ENCODE data around the gene SHISA9.

The SHISA9 gene

DNA sequence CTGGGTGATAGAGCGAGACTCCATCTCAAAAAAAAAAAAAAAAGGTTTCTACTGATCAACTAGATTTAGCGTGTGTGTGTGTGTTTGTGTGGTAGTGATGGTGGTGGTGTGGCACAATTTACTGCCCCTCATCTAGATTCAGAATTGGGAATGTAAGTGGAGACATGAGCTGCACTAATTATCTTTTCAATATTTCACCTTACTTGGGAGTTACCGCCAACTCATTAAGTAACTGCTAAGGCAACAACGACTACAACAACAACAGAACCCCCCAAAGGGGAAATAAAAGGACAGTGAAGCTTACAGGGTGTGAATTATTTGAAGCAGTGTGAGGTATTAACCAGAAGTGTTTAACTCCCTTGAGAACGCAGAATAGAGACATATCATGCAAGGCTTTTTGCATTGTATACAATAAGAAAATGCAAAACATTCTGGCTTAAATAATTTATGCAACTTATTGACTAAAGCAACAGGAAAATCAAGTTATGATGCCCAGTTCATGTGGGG is 180.5 kb downstream of the SHISA9 start:
- DNase-seq = no peak

DNA sequence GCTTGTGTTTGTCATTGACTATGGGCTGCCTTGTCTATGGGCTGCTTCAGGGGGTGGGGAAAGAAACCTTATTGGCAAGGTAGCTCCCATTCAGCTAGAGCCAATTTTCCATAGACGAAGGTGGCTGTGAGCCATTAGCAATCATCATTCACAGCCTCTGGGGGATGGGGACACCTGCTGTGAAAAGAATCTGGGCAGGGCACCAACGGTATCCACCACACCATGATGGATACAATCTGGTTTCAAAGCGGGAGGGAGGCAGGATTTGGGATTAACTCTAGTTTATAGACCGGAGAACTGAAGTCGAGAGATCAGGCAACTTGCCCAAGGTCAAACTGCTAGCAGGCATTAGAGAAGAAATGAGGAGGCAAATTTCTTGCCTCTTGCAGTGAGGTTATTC is 182.3 kb downstream of the SHISA9 start:
- no peak for DNase-seq

DNA sequence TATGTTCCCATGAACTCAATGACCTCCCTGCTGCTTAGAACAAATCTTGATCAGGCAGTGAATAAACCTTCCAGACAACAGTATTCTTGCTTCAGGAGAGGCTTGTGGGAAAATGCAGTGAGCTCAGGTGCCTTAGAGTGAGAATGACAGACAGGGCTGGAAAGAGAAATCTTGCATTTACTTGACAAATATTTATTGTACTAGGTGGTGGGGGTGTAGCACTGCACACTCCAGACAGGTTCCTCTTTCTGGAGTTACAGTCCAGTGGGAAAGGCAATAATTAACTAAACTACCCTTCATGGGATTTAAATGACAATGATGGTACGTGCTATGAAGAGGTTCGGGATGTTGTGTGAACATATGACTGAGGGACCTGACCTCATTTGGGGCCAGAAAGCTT is 182.9 kb downstream of the SHISA9 start:
- DNase-seq = no peak

DNA sequence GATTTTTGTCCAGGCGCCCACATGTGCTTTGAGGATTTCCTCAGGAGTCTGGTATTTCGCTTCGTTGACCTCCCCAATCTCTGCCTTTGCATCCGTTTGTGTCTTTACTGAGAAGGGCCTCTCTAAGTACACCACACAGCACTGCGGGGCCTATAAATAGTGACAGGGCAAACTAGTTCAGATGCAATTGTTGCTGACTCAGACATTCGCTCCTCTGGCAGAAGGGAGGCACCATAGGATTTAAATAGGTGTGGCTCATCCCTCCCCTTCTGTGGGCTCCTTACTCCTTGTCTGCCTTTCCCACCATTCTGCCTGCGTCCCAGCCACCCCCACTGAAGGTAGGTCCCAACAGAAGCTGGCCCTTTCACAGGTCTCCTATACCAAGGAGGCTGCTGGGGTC is 192.3 kb downstream of the SHISA9 start:
- no peak for DNase-seq

DNA sequence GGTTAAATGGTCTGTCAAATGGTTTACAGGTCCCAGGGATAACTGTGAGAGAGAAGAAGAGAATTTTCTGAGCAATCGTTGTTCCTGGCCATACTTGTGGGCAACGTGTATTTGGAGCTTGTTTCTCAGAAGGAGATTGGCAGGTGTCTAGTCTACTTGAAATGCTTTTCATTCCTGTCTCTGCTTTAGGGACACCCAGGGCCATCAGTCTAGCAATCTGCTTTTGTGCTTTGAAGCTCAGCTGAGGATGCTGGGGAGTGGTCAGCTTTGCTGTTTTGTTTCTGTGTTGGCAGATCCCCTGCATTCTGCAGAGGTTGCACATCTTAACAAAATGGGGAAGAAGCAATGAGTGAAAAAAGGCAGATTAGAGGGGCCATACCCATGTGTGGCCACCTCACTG is 193.7 kb downstream of the SHISA9 start:
- no peak for DNase-seq

DNA sequence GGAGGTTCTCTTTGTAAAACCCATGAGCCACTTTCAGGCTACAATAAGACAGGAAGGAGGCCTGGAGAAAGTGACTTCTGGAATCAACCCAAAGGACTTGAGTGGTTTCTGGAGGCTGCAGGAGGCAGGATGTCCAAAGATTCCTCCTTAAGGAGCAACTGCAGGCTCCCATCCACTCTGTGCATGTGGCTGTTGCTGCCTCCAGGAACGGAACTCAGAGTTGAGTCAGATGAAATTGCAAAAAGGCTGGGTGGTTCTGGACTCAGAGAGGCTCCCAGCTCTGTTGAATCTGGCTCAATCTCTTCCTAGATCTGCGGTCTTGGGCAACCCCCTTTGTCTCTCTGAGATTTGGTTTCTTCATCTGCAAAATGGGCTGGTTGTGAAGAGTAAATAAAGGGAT is 197.1 kb downstream of the SHISA9 start:
- DNase-seq = no peak

DNA sequence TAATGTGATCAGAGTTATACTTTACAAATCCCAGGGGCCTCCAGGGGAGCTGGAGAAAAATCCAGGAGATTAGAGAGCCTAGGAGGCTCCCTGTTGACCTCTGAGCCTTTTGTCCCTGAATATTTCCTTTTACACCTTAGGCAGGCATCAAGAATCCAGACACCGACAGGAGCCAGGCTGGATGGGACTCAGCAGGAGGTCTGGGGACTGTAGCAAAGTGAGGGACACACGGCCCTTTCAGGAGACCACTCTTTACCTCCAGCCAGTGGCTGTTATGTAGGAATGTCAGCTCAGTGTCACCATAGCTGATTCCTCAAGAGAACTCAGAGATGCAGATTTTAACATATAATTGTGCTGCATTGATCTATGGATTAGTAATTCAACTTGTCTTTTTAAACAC is 198.4 kb downstream of the SHISA9 start:
- no peak for DNase-seq

DNA sequence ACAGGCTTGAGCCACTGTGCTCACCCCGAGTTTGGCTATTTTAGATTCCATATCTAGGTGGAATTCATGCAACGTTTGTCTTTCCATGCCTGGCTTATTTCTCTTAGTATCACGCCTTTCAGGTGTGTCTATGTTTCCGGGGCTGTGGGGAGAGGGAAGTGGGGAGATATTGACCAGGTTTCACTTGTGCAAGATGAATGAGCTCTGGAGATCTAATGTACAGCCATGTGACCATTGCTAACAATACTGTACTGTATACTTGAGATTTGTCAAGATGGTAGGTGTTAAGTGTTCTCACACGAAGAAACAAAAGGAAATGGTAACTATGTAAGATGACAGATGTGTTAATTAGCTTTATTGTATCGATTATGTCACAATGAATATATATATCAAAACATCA is 199.6 kb downstream of the SHISA9 start:
- DNase-seq = no peak

DNA sequence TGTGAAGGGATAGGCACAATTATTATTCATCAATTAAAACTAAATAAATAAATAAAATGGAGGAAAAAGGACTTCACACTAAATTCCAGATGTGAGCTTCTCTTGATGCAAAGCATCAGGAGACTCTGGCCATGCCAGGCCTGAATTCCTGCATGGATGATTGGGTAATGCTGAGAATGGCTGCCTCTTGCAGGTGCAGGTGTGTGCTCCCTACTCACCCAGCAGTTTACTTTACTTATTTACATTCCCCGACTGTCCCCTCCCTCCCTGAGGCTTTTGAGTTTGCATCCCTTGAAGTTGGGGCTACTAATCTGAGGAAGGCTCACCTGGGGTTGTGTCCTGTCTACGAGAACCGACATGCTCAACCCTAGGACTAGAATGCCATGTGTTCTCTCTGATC is 200.4 kb downstream of the SHISA9 start:
- no peak for DNase-seq

DNA sequence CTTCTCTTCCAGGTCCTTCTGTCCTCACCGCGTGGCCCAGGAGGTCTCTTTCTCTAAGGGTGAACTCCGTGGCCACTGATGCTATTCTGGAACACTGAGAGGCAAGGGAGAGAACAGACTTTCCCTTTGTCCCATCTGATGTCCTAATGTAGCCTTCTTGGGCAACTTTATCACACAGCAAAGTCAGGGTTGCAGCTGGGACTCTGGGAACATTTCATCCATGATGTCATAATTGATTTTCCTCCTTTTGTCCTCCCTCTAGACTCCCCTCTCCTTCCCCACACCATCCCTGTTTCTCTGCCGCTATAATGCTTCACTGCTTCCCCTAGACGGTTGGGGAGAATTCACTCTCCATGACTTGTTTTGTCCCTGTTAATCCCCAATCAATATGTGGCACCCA is 201.0 kb downstream of the SHISA9 start:
- no peak for DNase-seq

DNA sequence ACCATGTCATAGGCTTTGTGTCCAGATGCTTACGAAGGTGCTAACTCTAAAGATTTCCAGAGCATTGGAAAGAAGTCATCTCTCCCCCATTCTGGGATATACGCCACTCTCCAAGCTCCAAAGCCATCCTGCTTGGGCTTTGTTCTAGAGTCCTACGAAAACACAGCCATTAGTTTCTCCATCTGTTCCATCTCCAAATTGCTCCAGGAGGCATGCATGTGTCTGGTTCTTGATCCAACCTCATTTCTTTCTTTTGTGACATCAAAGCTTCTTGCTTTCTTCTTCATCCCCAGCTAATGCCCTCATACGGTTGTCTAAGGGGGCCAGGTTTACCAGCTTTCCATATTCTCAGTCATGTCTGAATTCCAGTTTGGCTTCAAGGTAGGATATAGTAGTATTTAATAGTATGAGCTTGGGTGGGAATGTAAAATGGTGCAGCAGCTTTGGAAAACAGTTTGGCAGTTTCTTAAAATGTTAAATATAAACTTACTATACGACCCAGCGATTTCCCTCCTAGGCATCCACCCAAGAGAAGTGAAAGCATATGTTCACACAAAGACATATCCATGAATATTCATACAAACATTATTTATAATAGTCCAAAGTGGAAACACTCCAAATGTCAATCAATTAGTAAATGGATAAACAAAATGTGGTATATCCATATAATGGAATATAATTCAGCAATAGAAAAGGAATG is 202.6 kb downstream of the SHISA9 start:
- DNase-seq = no peak

DNA sequence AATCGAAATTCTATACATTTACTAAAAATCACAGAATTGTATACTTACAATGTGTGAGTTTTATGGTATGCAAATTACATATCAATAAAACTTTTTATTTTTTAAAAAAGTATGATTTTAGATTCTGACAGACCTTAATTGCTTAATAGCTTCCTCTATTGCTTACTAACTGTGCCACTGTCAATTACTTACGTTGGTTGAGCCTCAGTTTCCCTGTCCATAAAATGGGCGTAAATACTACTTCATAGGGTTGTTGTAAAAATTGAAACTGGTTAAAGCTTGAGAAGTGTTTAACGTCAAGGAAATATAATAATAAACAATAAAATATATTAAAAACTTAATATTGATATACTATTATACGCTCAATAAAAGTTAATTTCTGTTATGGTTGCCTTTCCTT is 203.4 kb downstream of the SHISA9 start:
- DNase-seq = no peak

DNA sequence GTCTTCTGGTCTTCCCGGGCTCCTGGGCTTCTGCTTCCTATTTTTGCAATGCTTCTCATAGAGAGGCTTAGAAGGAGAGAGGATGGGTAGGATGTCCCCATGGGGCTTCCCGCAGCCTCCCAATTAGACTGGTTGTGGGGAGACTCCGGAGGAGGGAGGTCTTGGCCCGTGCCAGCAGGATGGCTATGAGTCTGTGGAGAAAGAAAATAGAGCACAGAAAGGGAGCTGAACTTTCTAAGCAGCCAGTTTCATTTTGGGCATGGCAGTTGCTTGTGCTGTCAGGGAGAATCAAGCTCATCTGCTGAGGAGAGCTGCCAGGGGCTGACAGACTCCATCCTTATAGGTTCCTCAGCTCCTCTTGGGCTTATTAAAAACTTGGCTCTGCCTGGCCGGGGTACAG is 204.0 kb downstream of the SHISA9 start:
- no peak for DNase-seq

DNA sequence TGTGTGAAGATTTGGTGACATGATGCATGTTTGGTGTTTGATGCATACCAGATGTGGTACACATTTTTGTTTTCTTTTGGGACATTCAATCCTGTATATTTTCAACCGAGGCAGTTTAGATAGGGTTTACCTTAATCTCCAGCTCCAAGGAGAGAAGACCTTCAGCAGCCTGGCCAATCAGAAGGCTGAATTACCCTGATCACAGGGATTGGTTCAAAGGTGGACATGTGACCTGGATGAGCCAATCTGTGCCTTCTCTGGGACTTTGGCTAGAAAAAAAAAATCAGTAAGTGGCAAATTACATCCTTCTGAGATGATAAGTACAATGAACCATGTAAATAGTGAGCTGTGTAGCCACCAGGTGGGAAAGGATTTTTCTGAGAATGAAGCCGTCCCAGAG is 205.1 kb downstream of the SHISA9 start:
- no peak for DNase-seq

DNA sequence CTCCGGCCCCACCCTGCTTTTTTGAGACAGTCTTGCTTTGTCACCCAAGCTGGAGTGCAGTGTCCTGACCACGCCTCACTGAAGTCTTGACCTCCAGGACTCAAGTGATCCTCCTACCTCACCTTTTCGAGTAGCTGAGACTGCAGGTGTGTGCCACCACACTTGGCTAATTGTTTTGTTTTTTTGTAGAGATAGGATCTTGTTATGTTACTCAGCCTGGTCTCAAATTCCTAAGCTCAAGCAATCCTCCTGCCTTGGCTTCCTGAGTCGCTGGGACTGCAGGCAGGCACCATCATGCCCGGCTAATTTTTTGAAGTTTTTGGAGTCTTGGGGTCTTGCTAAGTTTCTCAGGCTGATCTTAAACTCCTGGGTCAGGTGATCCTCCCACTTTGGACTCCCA is 206.7 kb downstream of the SHISA9 start:
- DNase-seq = no peak

DNA sequence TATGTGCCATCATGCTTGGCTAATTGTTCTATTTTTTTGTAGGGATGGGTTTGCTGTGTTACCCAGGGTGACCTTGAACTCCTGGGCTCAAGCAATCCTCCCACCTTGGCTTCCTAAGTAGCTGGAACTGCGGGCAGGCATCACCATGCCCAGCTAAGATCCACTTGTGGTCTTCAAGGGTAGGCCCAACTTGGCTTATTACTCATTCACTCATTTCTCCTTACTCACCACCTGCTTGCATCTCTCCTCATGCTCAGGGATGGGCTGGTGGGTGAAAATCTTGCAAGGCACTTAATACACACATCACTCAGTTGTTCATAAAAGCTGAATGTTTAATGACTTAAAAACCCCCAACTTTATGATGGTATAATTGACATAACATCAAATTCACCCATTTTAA is 207.8 kb downstream of the SHISA9 start:
- no peak for DNase-seq

DNA sequence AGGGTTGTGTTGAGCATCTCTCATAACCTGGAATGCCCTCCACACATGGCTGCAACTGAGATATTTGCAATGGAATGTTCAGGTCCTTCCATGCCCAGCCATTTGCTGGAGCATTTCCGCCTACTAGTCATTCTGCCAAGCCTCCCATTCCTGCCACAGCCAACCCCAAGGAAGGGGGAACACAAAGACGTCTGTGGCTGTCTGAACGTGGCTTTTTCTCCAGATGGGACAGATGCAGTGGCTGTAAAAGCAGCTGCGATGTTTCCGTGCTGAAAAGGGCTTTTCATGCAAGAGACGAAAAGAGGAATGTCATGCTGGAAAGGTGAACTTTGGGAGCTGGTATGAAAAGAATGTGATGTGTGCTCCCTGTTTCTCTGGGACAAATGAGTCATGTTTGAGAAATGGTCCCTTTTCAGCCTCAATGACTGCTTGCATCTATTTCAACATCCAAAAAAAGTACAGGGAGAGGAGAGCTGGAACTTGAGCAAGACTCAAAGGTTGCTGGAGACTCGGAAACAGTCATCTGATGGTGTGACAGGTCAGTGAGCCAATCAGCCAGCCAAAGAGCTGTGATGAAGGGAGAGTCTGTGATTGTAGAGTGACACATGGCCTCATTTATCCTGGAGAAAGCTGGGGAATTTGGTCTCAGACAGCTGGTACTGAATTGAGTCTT is 208.9 kb downstream of the SHISA9 start:
- no peak for DNase-seq

DNA sequence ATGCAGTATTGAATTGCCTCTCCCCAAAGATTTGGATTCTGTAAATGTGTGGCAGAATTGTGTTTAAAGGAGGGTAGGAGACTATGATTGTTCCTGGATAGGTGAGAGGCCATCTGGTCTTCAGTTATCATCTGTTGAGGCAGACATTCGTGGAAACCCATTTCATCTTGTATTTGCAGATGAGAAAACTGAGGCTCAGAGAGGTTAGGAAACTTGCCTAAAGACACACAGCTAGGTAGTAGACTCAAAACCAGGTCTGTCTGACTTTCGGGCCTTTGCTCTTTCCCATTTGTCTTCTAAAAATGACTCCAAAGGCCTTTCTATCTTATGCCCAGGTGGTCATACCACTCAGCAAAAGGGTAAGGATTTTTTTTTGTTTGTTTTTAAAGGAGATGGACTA is 210.3 kb downstream of the SHISA9 start:
- DNase-seq = no peak

DNA sequence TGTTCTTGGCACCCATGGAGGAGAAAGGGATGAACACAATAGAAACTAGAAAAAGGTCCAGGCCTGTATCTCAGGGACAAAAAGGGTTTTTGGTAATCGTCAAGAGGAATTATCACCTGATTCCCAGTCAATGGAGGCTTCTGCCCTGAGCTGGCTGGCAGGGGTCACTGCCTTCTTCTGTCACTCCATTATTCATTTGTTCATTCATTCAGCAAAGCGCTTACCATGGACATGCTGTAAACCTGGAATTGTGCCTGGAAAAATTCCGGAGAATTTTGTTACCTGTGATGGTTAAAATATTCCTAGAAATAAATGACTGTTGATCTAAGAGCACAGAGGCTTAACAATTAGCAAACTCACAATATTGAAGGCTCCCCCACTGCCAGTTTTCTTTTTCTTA is 212.3 kb downstream of the SHISA9 start:
- DNase-seq = no peak

DNA sequence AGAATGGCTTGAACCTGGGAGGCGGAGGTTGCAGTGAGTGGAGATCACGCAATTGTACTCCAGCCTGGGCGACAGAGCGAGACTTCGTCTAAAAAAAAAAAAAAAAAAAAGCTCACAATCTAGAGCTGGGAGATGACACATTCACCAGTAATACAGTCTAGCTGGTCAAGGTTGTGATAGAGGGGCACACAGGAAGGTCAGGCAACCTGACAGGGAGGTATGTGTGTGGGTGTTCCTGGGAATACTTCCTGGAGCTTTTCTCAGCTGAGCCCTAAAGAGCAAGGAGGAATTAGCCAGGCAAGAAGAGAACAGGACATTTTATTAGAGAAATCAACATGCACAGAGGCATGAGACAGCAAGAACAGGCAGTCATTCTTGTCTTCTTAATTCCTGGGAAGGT is 216.7 kb downstream of the SHISA9 start:
- no peak for DNase-seq

DNA sequence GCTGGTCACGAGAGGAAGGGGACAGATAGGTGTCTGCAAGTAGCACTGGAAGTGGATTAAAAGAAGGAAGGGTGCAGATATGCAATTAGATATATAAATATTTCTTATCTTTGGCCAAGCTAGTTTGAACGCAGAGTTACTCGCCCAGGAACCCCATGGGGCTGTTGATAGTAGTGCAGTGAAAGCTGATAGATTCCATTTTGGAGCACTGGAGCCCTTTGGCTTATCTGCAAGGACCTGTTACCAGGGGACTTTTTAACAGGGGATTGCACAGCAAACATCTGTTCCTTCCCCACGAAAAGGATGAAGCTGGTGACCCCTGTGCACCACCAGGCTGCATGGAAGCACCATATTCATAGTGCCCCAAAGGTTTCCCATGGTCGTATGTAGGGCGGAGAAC is 218.7 kb downstream of the SHISA9 start:
- no peak for DNase-seq

DNA sequence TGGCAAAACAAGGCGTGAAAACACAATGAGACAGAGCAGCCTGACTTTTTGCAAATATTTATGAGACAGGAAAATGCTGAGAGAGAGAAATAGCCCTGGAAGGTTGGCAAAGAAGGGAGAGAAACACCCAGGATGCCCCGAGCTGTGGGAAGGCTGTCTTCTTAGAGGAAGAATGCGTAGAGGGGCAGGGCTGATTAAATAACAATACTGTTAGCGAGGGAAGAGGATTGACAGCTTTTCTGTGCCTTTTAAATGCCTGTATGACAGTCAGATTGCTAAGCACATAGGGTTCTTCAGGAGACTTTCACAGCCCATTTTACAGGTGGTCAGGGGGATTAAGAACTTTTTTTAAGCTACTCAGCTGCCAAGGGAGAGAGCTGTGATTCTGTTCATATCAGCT is 219.2 kb downstream of the SHISA9 start:
- DNase-seq = no peak

DNA sequence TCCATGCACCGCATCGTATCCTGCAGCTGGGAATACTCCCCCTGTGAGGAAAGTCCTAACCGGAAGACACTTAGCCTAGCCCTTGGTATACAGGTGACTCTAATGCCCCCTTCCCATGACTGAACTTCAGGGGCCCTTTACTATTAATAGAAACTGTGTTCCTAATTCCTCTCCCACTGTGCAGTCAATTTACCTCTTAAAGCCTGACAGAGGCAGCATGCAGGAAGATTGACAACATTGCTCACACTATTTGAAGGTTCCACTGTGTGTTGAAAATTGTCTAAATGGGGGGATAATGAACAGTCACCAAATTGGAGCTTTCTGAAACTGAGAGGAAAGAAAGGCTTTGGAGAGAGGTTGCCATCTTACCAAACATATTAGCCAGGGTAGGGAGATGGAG is 222.6 kb downstream of the SHISA9 start:
- DNase-seq = no peak

DNA sequence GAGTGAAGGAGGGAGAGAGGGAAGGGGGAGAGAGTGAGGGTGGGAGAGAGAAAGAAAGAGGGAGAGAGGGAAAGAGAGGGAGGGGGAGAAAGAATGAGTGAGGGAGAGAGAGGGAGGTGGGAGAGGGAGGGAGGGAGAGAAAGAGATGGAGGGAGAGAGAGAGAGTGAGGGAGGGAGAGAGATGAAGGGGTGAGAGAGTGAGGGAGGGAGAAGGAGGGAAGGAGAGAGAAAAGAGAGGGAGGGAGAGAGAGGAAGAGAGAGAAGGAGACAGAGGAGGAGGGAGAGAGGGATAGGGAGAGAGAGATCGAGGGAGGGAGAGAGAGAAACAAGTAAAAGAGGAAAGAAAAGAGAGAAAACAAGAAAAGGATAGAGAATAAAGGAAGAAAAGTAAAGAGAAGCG is 225.7 kb downstream of the SHISA9 start:
- DNase-seq = no peak

DNA sequence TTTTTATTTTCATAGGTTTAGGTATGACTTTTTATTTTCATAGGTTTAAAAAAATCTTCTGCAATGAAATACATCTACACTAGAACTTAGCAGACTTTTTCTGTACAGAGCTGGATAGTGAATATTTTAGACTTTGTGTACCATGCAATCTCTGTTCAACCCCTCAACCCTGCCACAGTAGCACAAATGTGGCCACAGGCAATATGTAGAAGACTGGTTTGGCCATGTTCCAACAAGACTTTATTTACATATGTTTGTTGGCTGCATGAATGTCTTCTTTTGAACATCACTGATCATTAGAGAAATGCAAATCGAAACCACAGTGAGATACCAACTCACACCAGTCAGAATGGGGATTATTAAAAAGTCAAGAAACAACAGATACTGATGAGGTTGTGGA is 229.2 kb downstream of the SHISA9 start:
- no peak for DNase-seq
